ENCODE data around the gene ZFYVE9.
A peak's percentile ranks its signal among the peaks of the same experiment; 100 is the strongest.
"Not testable (repeated sequence)": the region's sequence is repeated elsewhere in the genome, so short reads cannot be mapped to it uniquely, and the experiment has no call there.

ZFYVE9 gene

DNA sequence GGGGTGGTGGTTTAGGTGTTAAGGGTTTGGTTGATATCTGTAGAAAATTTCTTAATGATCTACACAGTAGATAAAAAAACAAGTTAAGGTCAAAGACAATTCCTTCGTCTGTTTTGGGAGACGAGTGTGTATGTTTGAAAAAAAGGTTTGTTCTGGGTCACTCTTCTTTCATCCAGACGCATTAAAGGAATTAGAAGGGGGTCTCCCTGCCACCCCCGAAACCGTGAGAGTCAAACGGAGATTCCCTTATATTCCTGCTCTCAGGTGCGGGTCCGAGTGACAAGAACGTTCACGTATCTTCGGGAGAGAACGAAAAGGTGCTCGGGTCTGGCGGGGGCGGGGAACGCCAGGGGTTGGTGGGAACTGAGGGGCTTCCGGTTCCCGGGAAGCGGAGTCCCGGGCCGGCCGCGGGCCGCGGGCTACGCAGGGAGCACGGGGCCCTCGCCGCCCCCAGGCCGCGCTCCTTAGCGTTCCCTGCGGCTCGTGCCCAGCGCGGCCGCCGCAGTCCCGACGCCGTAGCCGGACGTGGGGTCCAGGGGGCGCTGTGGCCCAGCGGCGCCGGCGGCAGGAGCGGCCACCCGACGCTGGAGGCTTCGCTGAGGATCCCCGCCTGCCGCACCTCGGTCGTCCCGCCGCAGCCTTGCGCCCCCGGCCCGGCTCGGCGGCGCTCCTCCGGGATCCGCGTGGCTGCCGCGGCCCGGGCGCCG, at the start of gene ZFYVE9:
Gene ZFYVE9, plus strand, starts transcription at position 577 of the 707 bp plus-strand sequence. CDS start 91,118 bp downstream, outside the sequence.
- peak within 1 kb of the TSS; percentile 89 for H3K4me3 ChIP-seq (ENCODE audit: control insufficient read depth, low read depth, low read length)
- peak; percentile 50 for TF ChIP-seq CTCF (IDR thresholded peaks at IDR 0.05; ENCODE audit: control insufficient read depth, insufficient read depth, low read depth, low read length, missing control alignments)
- no peak for DNase-seq (ENCODE audit: low read depth)

GRCh38 chr1:52094300-52094699, 47.6 kb upstream of the ZFYVE9 start:
- DNase-seq (ENCODE audit: low read depth); H3K4me3 ChIP-seq (ENCODE audit: control insufficient read depth, low read depth, low read length): not testable (repeated sequence)

DNA sequence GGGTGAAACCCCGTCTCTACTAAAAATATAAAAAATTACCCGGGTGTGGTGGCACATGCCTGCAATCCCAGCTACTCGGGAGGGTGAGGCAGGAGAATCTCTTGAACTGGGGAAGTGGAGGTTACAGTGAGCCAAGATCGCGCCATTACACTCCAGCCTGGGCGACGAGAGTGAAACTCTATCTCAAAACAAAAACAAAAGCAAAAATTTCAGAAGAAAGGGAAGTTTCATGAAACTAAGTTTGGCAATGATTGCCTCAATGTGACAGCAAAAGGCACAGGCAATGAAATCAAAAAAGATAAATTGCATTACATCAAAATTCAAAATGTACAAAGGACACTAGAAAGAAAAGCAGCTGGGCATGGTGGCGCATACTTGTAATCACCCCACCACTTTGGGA, 45.7 kb upstream of the ZFYVE9 start:
- no peak for DNase-seq (ENCODE audit: low read depth)
- no peak overlapping the region for H3K4me3 ChIP-seq (ENCODE audit: control insufficient read depth, low read depth, low read length)
- no peak for TF ChIP-seq CTCF (IDR thresholded peaks at IDR 0.05; ENCODE audit: control insufficient read depth, insufficient read depth, low read depth, low read length, missing control alignments)

DNA sequence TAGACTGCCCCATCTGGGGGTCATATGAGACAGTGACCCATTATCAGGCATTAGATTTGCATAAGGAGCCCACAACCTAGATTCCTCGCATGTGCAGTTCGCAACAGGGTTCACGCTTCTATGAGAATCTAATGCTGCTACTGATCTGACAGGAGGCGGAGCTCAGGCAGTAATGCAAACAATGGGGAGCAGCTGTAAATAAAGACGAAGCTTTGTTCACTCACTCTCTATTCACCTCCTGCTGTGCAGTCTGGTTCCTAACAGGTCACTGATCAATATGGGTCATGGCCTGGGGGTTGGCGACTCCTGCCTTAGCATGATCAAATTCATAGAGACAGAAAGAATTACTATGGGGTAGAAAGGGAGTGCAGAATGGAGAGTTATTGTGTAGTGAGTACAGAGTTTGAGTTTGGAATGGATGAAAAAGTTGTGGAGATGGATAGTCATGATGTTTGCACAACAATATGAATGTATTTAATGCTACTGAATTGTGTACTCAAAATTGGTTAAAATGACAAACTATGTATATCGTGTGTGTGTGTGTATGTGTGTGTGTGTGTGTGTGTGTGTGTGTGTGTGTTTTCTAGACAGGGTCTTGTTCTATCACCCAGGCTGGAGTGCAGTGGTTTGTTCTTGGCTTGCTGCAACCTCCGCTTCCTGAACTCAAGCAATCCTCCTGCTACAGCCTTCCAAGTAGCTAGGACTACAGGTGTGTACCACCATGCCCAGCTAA, 43.6 kb upstream of the ZFYVE9 start:
- no peak for DNase-seq (ENCODE audit: low read depth)
- H3K4me3 ChIP-seq (ENCODE audit: control insufficient read depth, low read depth, low read length) = no peak overlapping the region
- TF ChIP-seq CTCF (IDR thresholded peaks at IDR 0.05; ENCODE audit: control insufficient read depth, insufficient read depth, low read depth, low read length, missing control alignments) = no peak

DNA sequence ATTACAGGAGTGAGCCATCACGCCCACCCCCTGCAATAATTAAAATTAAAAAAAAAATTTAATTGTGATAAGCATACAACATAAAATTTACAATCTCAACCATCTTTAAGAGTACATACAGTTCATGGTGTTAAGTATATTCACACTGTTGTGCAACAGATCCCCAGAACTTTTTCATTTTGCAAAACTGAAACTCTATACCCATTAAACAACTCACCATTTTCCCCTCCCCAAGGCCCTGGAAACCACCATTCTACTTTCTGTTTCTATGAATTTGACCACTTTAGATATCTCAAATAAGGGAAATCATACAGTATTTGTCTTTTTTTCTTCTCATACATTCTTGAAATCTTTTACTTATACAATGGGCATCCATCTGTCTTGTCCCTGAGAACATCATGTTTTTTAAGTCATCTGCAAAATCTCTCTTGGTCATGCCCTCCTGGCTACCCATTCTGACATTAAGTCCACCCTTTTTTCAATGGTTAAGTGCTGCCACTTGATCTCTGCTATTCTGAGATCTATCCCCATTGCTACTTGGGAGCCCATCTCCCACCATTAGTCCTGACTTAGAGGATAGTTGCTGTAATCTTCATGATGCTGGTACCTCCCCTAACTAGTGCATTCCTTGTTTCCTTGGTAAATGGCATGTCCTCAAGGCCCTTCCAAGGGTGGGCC, 39.4 kb upstream of the ZFYVE9 start:
- TF ChIP-seq CTCF (IDR thresholded peaks at IDR 0.05; ENCODE audit: control insufficient read depth, insufficient read depth, low read depth, low read length, missing control alignments) = no peak
- no peak overlapping the region for H3K4me3 ChIP-seq (ENCODE audit: control insufficient read depth, low read depth, low read length)
- DNase-seq (ENCODE audit: low read depth) = no peak

DNA sequence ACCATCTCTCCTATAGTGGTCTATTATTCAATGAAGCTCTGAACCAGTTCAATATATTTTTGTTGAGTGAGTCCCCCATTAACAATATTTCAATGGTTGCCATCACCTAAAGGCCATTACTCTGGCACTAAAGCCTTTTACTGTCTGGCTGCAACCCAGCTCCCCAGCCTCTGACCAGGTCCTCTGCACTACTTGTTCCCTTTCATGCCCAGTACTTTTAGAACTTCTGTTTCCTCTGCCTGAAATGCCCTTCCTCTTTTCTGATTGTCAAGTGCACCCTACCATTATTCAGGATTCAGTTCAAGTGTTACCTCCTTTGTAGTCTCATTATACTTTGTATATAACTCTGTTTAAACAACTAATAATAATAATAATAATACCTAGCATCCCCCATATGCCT, 30.4 kb upstream of the ZFYVE9 start:
- DNase-seq (ENCODE audit: low read depth) = no peak
- no peak for TF ChIP-seq CTCF (IDR thresholded peaks at IDR 0.05; ENCODE audit: control insufficient read depth, insufficient read depth, low read depth, low read length, missing control alignments)
- no peak overlapping the region for H3K4me3 ChIP-seq (ENCODE audit: control insufficient read depth, low read depth, low read length)

DNA sequence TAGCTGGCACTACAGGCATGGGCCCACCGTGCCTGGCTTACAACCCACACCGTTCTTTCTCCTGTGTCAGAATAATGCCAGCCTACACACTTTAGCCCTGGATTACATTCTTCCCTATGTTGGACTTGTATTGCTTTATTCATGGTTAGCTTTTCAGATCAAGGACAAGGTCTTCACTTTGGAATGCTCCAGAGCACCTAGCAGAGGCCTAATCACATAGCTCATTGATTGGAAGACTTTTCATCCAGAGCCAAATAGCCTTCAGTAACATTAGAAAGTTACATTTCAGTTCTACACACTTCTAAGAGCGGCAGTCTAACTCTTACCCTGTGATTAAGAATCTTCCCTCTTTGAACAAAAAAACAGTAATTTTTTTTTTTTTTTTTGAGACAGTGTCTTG, 29.4 kb upstream of the ZFYVE9 start:
- DNase-seq (ENCODE audit: low read depth) = no peak
- TF ChIP-seq CTCF (IDR thresholded peaks at IDR 0.05; ENCODE audit: control insufficient read depth, insufficient read depth, low read depth, low read length, missing control alignments) = no peak
- H3K4me3 ChIP-seq (ENCODE audit: control insufficient read depth, low read depth, low read length) = no peak overlapping the region

Measured in AG09309 (cell line).